HCT116 (cell line): ENCODE data around the gene PLAU. TPM values are rescaled to one million over a fixed set of nuclear protein-coding genes. Genes with fewer than 3 reads are reported as not detected.
A peak's percentile ranks its signal among the peaks of the same experiment; 100 is the strongest.
"Not testable (repeated sequence)": the region's sequence is repeated elsewhere in the genome, so short reads cannot be mapped to it uniquely, and the experiment has no call there.

Experiments used
- ATAC-seq: fragments of 200-7000 bp; cut with Tn5 transposase; 2 replicates; pipeline ENCODE4 v1.9.1; 2020; ENCODE audit warnings: mild to moderate bottlenecking, moderate library complexity
- BruUV-seq: library from RNA; stranded (reverse); fragments of 400-500 nt; replicated peaks from 2 replicates; lab custom pipeline; 2021; lab: Mats Ljungman, UMichigan
- CTCF ChIA-PET: fragments of 300-600 bp; sonication (Branson Sonifier 250); formaldehyde crosslinking; loops from one replicate; lab custom pipeline; 2021; ENCODE audit warnings: antibody characterized with exemption; lab: Charles Lee
- POLR2A ChIA-PET: fragments of 300-600, 350-600 bp; sonication (Branson Sonifier 250); formaldehyde crosslinking; loops from one replicate; lab custom pipeline; 2021; ENCODE audit warnings: antibody characterized with exemption; lab: Charles Lee
- RAD21 ChIA-PET, 2 experiments: fragments of 300-600 bp; sonication (Branson Sonifier 250); formaldehyde crosslinking; loops; one replicate each; lab custom pipeline; 2023; ENCODE audit warnings: low total read pairs in 2 of 2; ENCODE audit not compliant: uncharacterized antibody in 2 of 2, unreplicated experiment in 2 of 2, low non-redundant PET in 1 of 2; lab: Charles Lee
- DNase-seq: peaks from one replicate; pipeline ENCODE4 v3.0.0-alpha.2; 2010; ENCODE audit warnings: low read depth, low spot score
- H2AFZ ChIP-seq: fragments of 200-600 bp; shearing (Covaris generic), sonication (generic); 2 replicates; pipeline ENCODE4 v1.6.1; 2017; ENCODE audit warnings: low read depth, mixed run types, mixed read lengths, antibody characterized with exemption, low read length; ENCODE audit not compliant: poor library complexity, severe bottlenecking
- H3K27ac ChIP-seq: 2 replicates; pipeline ENCODE4 v1.5.1; 2012; ENCODE audit warnings: low read depth, low read length
- H3K27me3 ChIP-seq: fragments of 200-600 bp; sonication (generic); 2 replicates; pipeline ENCODE4 v1.6.1; 2016; ENCODE audit warnings: mixed run types, low read length, mixed read lengths; ENCODE audit not compliant: insufficient read depth
- H3K36me3 ChIP-seq, 2 experiments: fragments of 200-500 bp in 1 of 2; fragments of 200-600 bp in 1 of 2; sonication (Bioruptor generic) in 1 of 2; sonication (generic) in 1 of 2; 2 replicates each; pipeline versions ENCODE4 v1.5.1 to v1.6.1; 2014 to 2016; ENCODE audit warnings: low read length in 2 of 2, inconsistent platforms in 1 of 2, mixed read lengths in 1 of 2, mixed run types in 1 of 2; ENCODE audit not compliant: insufficient read depth in 2 of 2, control insufficient read depth in 1 of 2
- H3K4me1 ChIP-seq, 2 experiments: fragments of 200-600 bp in 1 of 2; sonication (generic) in 1 of 2; 2 replicates each; pipeline versions ENCODE4 v1.5.1 to v1.6.1; 2012 to 2017; ENCODE audit warnings: low read length in 2 of 2, inconsistent platforms in 1 of 2, mild to moderate bottlenecking in 1 of 2, mixed read lengths in 1 of 2, mixed run types in 1 of 2, moderate library complexity in 1 of 2; ENCODE audit not compliant: insufficient read depth in 2 of 2, control insufficient read depth in 1 of 2
- H3K4me2 ChIP-seq: fragments of 200-600 bp; sonication (generic); 2 replicates; pipeline ENCODE4 v1.6.1; 2017; ENCODE audit warnings: mixed run types, low read length, mixed read lengths
- H3K4me3 ChIP-seq, 2 experiments: fragments of 200-600 bp in 1 of 2; sonication (generic) in 1 of 2; replicated peaks in 1 of 2; 2 replicates each; pipeline ENCODE4 v1.5.1; 2011 to 2016; ENCODE audit warnings: low read length in 2 of 2, control low read depth in 1 of 2, low read depth in 1 of 2, mild to moderate bottlenecking in 1 of 2, mixed read lengths in 1 of 2, mixed run types in 1 of 2
- H3K79me2 ChIP-seq: fragments of 200-600 bp; sonication (generic); 2 replicates; pipeline ENCODE4 v1.6.1; 2017; ENCODE audit warnings: mild to moderate bottlenecking, mixed run types, low read length, moderate library complexity, mixed read lengths; ENCODE audit not compliant: insufficient read depth
- H3K9ac ChIP-seq: fragments of 200-600 bp; sonication (generic); 2 replicates; pipeline ENCODE4 v1.6.1; 2016; ENCODE audit warnings: low read length, mixed read lengths
- H3K9me2 ChIP-seq: fragments of 200-600 bp; sonication (generic), shearing (Covaris generic); 2 replicates; pipeline ENCODE4 v1.6.1; 2017; ENCODE audit warnings: mixed run types, mild to moderate bottlenecking, moderate library complexity; ENCODE audit not compliant: insufficient read depth
- H3K9me3 ChIP-seq, 2 experiments: fragments of 200-500 bp in 1 of 2; fragments of 200-600 bp in 1 of 2; sonication (Bioruptor generic) in 1 of 2; sonication (generic) in 1 of 2; 2 replicates each; pipeline ENCODE4 v1.6.1; 2014 to 2017; ENCODE audit warnings: low read length in 2 of 2, mixed read lengths in 2 of 2, inconsistent platforms in 1 of 2, low read depth in 1 of 2, mild to moderate bottlenecking in 1 of 2, mixed run types in 1 of 2, moderate library complexity in 1 of 2; ENCODE audit not compliant: control insufficient read depth in 1 of 2, insufficient read depth in 1 of 2
- H4K20me1 ChIP-seq: fragments of 200-600 bp; sonication (generic), shearing (Covaris generic); 2 replicates; pipeline ENCODE4 v1.6.1; 2017; ENCODE audit warnings: mixed run types, mild to moderate bottlenecking, moderate library complexity; ENCODE audit not compliant: insufficient read depth
- JUND ChIP-seq: IDR thresholded peaks from 2 replicates; pipeline ENCODE4 v1.6.1; 2012
- POLR2AphosphoS5 ChIP-seq: IDR thresholded peaks from 2 replicates; pipeline ENCODE4 v1.6.1; 2011; ENCODE audit warnings: mild to moderate bottlenecking, low read depth, low read length, moderate library complexity
- REST ChIP-seq: IDR thresholded peaks from 2 replicates; pipeline ENCODE4 v1.6.1; 2012; ENCODE audit warnings: low read depth
- intact Hi-C: fragments of 100-400 bp; cut with micrococcal nuclease; formaldehyde crosslinking; loops from 2 replicates; pipeline ENCODE4 v1.10.0; 2022
- total RNA-seq: library from RNA; stranded (reverse); gene quantifications from one replicate; pipeline ENCODE4 v1.2.1, GENCODE V29; 2021; ENCODE audit not compliant: unreplicated experiment

PLAU gene
- total RNA-seq, 1 experiment from 2014 or later: 60.3 TPM

- Histone ChIP-seq H3K27ac (no peak overlapping the region), H3K4me2 (no peak overlapping the region), H3K4me3 (no peak overlapping the region), H2AFZ (no peak overlapping the region), H3K9me2 (no peaks in the 10 kb centered on the region), H3K79me2 (no peaks in the 10 kb centered on the region; the same call in 1 of the 2 replicates), H3K9me3 (no peaks in the 10 kb centered on the region), H4K20me1 (no peaks in the 10 kb centered on the region), H3K27me3 (no peaks in the 10 kb centered on the region), H3K9ac (no peak overlapping the region), H3K4me1 (peaks cover 0 to 35% of the 10 kb centered on the region in 2 experiments; a peak in 2 of 4 replicates), H3K36me3 (peaks cover 2 to 20% of the 10 kb centered on the region in 2 experiments; a peak in 2 of 4 replicates)
- ChIA-PET POLR2A (interaction anchor here (0.7 to 5.2 kb wide), 7 partner anchors 9 to 48 kb away, joined by 3 to 27 read pairs (median 5); no protein-coding TSS in a partner anchor), CTCF (interaction anchor here (0.8 kb wide), 1 partner anchor 32 kb away, joined by 3 read pairs; no protein-coding TSS in a partner anchor), RAD21 (no interaction called here)
- TF ChIP-seq JUND (0 out of 2 replicates have a peak, but pooled peaks have one; percentile 10), REST (no peak), POLR2AphosphoS5 (peak; percentile 24; the same call in 1 of the 2 replicates)
- ATAC-seq (peak; percentile 36; the same call in 1 of the 2 replicates), DNase-seq (no peak)
- intact Hi-C loops: no loop called here
- no TSS peak for BruUV-seq
Measured at GRCh38 chr10:73917566-73918305, 6.8 kb downstream of the PLAU start.

GRCh38 chr10:73919481-73919880 lies 8.5 kb downstream of the PLAU start:
- H3K4me1 ChIP-seq: peaks cover 3 to 45% of the 10 kb centered on the region in 2 experiments; a peak in 2 of 4 replicates
- H3K4me2 ChIP-seq, H3K79me2 ChIP-seq, intact Hi-C loops, DNase-seq, H3K27ac ChIP-seq, H2AFZ ChIP-seq, RAD21 ChIA-PET, H3K9ac ChIP-seq, ATAC-seq, H3K4me3 ChIP-seq, H3K9me3 ChIP-seq, CTCF ChIA-PET, BruUV-seq, H3K9me2 ChIP-seq, H4K20me1 ChIP-seq, H3K27me3 ChIP-seq: not testable (repeated sequence)
- peaks cover 2 to 16% of the 10 kb centered on the region in 2 experiments; a peak in 1 of 4 replicates for H3K36me3 ChIP-seq
- POLR2A ChIA-PET: interaction anchor here (1.4 to 5.2 kb wide), 5 partner anchors 8 to 31 kb away, joined by 3 to 27 read pairs (median 5); partner anchors contain the start of gene PLAU
